Measurements from ENCODE around the gene CELF6. TPM values are rescaled to one million over a fixed set of nuclear protein-coding genes. Genes with fewer than 3 reads are reported as not detected.
"Not testable (repeated sequence)": the region's sequence is repeated elsewhere in the genome, so short reads cannot be mapped to it uniquely, and the experiment has no call there.

The CELF6 gene
- polyA plus RNA-seq, 2 donors = 1.0 to 1.4 TPM

DNA sequence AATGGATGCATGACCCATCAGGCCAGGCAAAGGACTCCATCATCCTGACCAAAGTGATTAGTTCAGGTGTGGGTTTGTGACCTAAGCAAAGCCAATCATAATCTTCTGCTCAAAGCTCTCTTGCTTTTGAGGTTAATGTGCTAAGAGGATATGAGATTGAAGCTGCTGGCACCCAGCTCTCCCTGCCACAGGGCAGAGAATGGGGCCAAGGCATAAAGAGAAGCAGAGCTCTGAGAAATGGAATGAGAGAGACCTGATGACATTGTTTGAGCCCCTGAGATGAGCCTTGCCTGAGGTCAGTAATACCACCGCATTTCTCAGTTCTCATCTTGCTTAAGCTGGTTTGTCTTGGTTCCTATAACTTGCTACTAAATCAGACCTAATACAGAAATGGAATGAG, 41.2 kb downstream of the CELF6 start:
- Histone ChIP-seq H3K9me3 (ENCODE audit: control insufficient read depth in 2 of 2, insufficient read depth in 1 of 2, low read depth in 1 of 2, low read length in 1 of 2) (no peaks in the 10 kb centered on the region), H3K36me3 (ENCODE audit: control insufficient read depth in 2 of 2, insufficient read depth in 2 of 2, low read length in 1 of 2) (no peaks in the 10 kb centered on the region), H3K27me3 (ENCODE audit: control insufficient read depth in 1 of 2, insufficient read depth in 2 of 2, low read length in 2 of 2) (no peaks in the 10 kb centered on the region), H3K4me3 (ENCODE audit: low read depth in 1 of 2, low read length in 2 of 2) (no peak overlapping the region), H3K27ac (ENCODE audit: low read depth in 2 of 2, low read length in 1 of 2) (no peak overlapping the region), H3K4me1 (ENCODE audit: control insufficient read depth in 2 of 2, insufficient read depth in 2 of 2, low read length in 1 of 2) (no peaks in the 10 kb centered on the region)
- 85 to 87% methylated on average over 1 of the region's 1 CpG for WGBS, 2 donors

DNA sequence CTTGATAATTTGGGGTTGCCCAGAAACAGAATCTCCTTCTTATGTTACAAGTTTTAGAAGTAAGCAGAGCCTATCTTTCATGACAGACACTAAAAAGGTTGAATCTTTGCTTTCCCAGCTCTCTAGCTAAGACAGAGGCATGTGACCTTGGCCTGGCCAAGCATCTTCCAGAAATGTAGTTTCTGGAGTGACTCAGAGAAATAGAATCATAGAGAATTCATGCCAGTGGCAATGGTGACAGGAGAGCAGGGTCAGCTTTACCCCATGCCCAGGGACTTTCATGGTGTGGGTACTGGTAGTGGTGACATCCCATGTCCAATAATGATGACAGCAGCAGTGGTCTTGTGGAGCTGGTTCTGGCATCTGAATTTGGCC, 43.6 kb downstream of the CELF6 start:
- Histone ChIP-seq H3K9me3 (ENCODE audit: control insufficient read depth in 2 of 2, insufficient read depth in 1 of 2, low read depth in 1 of 2, low read length in 1 of 2) (no peaks in the 10 kb centered on the region), H3K27me3 (ENCODE audit: control insufficient read depth in 1 of 2, insufficient read depth in 2 of 2, low read length in 2 of 2) (no peaks in the 10 kb centered on the region), H3K4me1 (ENCODE audit: control insufficient read depth in 2 of 2, insufficient read depth in 2 of 2, low read length in 1 of 2) (no peaks in the 10 kb centered on the region), H3K36me3 (ENCODE audit: control insufficient read depth in 2 of 2, insufficient read depth in 2 of 2, low read length in 1 of 2) (no peaks in the 10 kb centered on the region), H3K4me3 (ENCODE audit: low read depth in 1 of 2, low read length in 2 of 2) (no peak overlapping the region), H3K27ac (ENCODE audit: low read depth in 2 of 2, low read length in 1 of 2) (no peak overlapping the region)

DNA sequence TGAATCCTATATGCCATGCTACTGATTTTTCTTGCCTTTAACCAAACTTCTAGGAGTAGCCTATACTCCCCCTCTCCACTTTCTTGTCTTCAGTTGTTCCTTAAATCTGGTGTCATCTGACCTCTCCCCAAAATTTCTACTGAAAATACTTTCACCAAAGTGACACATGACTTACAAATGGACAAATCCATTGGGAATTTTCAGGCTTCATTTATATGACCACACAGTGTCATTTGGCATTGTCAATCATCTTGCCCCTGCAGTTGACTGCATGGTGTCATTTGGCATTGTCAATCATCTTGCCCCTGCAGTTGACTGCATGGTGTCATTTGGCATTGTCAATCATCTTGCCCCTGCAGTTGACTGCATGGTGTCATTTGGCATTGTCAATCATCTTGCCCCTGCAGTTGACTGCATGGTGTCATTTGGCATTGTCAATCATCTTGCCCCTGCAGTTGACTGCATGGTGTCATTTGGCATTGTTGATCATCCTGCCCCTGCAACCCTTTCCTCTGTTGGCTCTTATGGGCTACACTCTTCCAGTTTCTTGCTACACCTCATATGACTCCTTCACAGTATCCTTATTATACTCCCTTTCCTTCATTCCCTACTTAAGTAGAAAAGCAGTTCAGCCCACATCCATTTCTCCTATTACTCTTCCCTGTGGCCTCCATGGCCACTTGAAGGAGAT, 44.2 kb downstream of the CELF6 start:
- H3K4me1 ChIP-seq (ENCODE audit: control insufficient read depth in 2 of 2, insufficient read depth in 2 of 2, low read length in 1 of 2); H3K9me3 ChIP-seq (ENCODE audit: control insufficient read depth in 2 of 2, insufficient read depth in 1 of 2, low read depth in 1 of 2, low read length in 1 of 2); H3K36me3 ChIP-seq (ENCODE audit: control insufficient read depth in 2 of 2, insufficient read depth in 2 of 2, low read length in 1 of 2); H3K27me3 ChIP-seq (ENCODE audit: control insufficient read depth in 1 of 2, insufficient read depth in 2 of 2, low read length in 2 of 2); H3K27ac ChIP-seq (ENCODE audit: low read depth in 2 of 2, low read length in 1 of 2); H3K4me3 ChIP-seq (ENCODE audit: low read depth in 1 of 2, low read length in 2 of 2): not testable (repeated sequence)

DNA sequence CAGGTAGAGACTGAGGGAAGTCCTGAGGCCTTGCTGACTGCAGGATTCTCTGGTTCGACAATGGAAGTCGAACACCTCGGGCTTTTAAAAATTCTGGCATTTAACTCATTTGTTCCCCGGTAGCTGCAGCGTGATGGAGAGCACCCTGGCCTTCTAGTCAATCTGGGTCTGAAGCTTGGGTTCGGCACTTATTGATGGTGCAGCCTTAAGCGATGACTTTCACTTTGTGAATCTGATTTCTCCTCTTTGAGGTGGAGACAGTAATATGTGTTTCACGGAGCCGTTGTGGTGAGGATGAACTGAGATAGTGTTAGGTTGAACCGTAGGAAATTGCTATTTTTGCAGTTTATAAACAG, 47.0 kb downstream of the CELF6 start:
- peak overlapping the region; percentile 8 to 59 for H3K4me3 ChIP-seq (ENCODE audit: low read depth in 1 of 2, low read length in 2 of 2)

DNA sequence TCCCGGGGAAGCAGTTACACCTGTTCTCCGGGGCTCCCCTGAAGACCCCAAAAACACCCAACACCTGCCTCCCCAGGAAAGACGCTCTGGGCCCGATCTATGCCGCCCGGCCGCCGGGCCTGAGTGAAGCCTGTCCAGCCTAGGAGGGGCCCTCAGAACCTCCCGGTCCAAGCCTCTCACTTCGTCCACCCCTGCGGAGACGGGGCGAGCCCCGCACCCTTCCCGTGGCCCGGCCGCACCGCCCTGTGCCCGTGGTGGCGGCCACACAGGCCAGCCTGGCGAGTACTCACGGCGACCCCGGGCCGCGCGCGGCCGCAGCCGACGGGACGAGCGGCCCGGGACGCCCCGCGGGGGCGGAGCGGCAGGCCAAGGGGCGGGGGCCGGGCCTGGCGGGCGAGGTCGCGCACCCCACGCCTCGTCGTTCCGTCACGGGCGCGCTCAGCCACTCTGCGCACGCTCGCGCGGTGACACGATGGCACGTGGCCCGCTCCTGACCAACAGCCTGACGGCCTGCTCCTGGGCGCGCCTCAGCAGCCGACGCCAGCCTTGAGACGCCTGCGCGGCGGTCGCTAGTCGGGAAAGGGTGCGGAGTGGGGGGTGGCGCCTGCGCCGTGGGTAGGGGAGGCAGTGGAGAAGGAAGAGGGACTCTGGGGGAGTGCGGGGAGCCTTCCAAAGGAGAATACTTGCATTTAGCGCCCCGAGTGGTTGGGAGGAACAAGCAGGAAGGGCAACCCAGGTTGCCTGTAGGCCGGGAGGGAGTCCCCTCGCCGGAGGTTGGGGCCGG, 47.6 kb downstream of the CELF6 start, which contains the start of gene PARP6:
Gene PARP6, minus strand, starts transcription at position 342 of the 784 bp plus-strand sequence. CDS start 5,077 bp downstream, outside the sequence.
- Histone ChIP-seq H3K27ac (ENCODE audit: low read depth in 2 of 2, low read length in 1 of 2) (peak within 1 kb of the TSS; percentile 88), H3K36me3 (ENCODE audit: control insufficient read depth in 2 of 2, insufficient read depth in 2 of 2, low read length in 1 of 2) (peaks cover 2 to 3% of the 10 kb centered on the region in 2 donors), H3K4me1 (ENCODE audit: control insufficient read depth in 2 of 2, insufficient read depth in 2 of 2, low read length in 1 of 2) (no peaks in the 10 kb centered on the region), H3K4me3 (ENCODE audit: low read depth in 1 of 2, low read length in 2 of 2) (peak within 1 kb of the TSS; percentile 59 to 86), H3K27me3 (ENCODE audit: control insufficient read depth in 1 of 2, insufficient read depth in 2 of 2, low read length in 2 of 2) (no peaks in the 10 kb centered on the region), H3K9me3 (ENCODE audit: control insufficient read depth in 2 of 2, insufficient read depth in 1 of 2, low read depth in 1 of 2, low read length in 1 of 2) (no peaks in the 10 kb centered on the region)
- WGBS, 2 donors = 1% methylated on average over 60 to 82 of the region's 82 CpGs

More for the DNA sequence above, 47.0 kb downstream of the CELF6 start:
- 41 to 46% methylated on average over 10 of the region's 10 CpGs for WGBS, 2 donors
- Histone ChIP-seq H3K27ac (ENCODE audit: low read depth in 2 of 2, low read length in 1 of 2) (peak overlapping the region; percentile 44 to 79), H3K4me1 (ENCODE audit: control insufficient read depth in 2 of 2, insufficient read depth in 2 of 2, low read length in 1 of 2) (no peaks in the 10 kb centered on the region), H3K27me3 (ENCODE audit: control insufficient read depth in 1 of 2, insufficient read depth in 2 of 2, low read length in 2 of 2) (no peaks in the 10 kb centered on the region), H3K36me3 (ENCODE audit: control insufficient read depth in 2 of 2, insufficient read depth in 2 of 2, low read length in 1 of 2) (peaks cover 0 to 2% of the 10 kb centered on the region in 2 donors), H3K9me3 (ENCODE audit: control insufficient read depth in 2 of 2, insufficient read depth in 1 of 2, low read depth in 1 of 2, low read length in 1 of 2) (no peaks in the 10 kb centered on the region)

DNA sequence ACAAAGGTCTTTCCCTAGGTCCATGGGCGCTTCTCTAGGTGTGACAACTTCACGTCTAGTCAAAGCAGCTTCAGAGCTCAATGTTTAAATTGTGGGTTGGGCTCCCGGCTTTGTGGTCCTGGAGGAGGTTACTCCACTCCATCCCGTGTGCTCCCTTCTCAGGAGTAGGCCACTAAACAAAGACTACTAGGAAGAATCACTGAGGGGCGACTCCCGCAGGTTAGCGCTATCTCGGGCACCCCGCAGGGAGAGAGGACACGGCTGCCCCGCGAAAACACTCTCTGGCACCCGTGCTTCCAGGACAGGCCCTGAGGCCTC, 48.1 kb downstream of the CELF6 start:
- 2 to 3% methylated on average over 13 of the region's 13 CpGs for WGBS, 2 donors
- no peaks in the 10 kb centered on the region for H3K4me1 ChIP-seq (ENCODE audit: control insufficient read depth in 2 of 2, insufficient read depth in 2 of 2, low read length in 1 of 2)
- H3K9me3 ChIP-seq (ENCODE audit: control insufficient read depth in 2 of 2, insufficient read depth in 1 of 2, low read depth in 1 of 2, low read length in 1 of 2) = no peaks in the 10 kb centered on the region
- H3K36me3 ChIP-seq (ENCODE audit: control insufficient read depth in 2 of 2, insufficient read depth in 2 of 2, low read length in 1 of 2) = peaks cover 6 to 8% of the 10 kb centered on the region in 2 donors
- no peaks in the 10 kb centered on the region for H3K27me3 ChIP-seq (ENCODE audit: control insufficient read depth in 1 of 2, insufficient read depth in 2 of 2, low read length in 2 of 2)
- H3K4me3 ChIP-seq (ENCODE audit: low read depth in 1 of 2, low read length in 2 of 2) = peak overlapping the region; percentile 59 to 86
- H3K27ac ChIP-seq (ENCODE audit: low read depth in 2 of 2, low read length in 1 of 2) = peak overlapping the region; percentile 88

DNA sequence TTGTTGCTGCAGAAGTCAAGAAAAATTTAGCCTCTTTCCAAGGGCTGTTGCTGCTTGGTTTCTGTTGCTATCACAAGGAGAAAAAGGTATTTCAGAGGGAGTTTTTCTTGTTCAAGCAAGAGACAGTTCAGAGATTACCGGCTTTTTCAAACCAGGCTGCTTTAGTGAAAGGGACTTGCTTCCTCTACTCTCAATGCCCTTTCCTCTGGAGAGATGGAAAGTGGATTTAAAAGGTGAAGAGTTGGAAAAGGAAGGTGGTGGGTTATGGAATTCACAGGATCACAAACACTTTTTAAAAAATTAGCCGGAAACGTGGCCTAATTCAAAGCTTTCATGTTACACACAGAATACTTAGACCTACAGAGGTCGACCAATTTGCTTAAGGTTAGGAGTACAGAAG, 48.7 kb downstream of the CELF6 start:
- 74 to 77% methylated on average over 4 of the region's 4 CpGs for WGBS, 2 donors
- peak overlapping the region in 1 of 2 donors; percentile 59 for H3K4me3 ChIP-seq (ENCODE audit: low read depth in 1 of 2, low read length in 2 of 2)
- no peaks in the 10 kb centered on the region for H3K9me3 ChIP-seq (ENCODE audit: control insufficient read depth in 2 of 2, insufficient read depth in 1 of 2, low read depth in 1 of 2, low read length in 1 of 2)
- peaks cover 8 to 13% of the 10 kb centered on the region in 2 donors for H3K36me3 ChIP-seq (ENCODE audit: control insufficient read depth in 2 of 2, insufficient read depth in 2 of 2, low read length in 1 of 2)
- no peak overlapping the region for H3K27ac ChIP-seq (ENCODE audit: low read depth in 2 of 2, low read length in 1 of 2)
- no peaks in the 10 kb centered on the region for H3K27me3 ChIP-seq (ENCODE audit: control insufficient read depth in 1 of 2, insufficient read depth in 2 of 2, low read length in 2 of 2)
- no peaks in the 10 kb centered on the region for H3K4me1 ChIP-seq (ENCODE audit: control insufficient read depth in 2 of 2, insufficient read depth in 2 of 2, low read length in 1 of 2)

DNA sequence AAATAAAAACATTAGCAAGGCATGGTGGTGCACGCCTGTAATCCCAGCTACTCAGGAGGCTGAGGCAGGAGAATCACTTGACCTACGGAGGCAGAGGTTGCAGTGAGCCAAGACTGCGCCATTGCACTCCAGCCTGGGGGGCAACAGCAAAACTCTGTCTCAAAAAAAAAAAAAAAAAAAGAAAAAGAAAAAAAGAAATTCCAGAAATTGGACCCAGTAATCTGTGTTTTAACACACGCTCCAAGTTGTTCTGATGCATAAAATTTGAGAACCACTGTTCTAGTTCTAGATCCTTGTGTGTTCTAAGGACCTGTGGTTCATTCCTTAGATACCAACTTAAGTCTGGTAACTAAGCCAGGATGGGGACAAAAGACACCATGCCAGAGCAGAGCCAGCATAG, 50.2 kb downstream of the CELF6 start:
- Histone ChIP-seq H3K9me3 (ENCODE audit: control insufficient read depth in 2 of 2, insufficient read depth in 1 of 2, low read depth in 1 of 2, low read length in 1 of 2) (no peaks in the 10 kb centered on the region), H3K27ac (ENCODE audit: low read depth in 2 of 2, low read length in 1 of 2) (no peak overlapping the region), H3K27me3 (ENCODE audit: control insufficient read depth in 1 of 2, insufficient read depth in 2 of 2, low read length in 2 of 2) (no peaks in the 10 kb centered on the region), H3K4me1 (ENCODE audit: control insufficient read depth in 2 of 2, insufficient read depth in 2 of 2, low read length in 1 of 2) (no peaks in the 10 kb centered on the region), H3K36me3 (ENCODE audit: control insufficient read depth in 2 of 2, insufficient read depth in 2 of 2, low read length in 1 of 2) (peaks cover 18 to 20% of the 10 kb centered on the region in 2 donors), H3K4me3 (ENCODE audit: low read depth in 1 of 2, low read length in 2 of 2) (no peak overlapping the region)
- WGBS, 2 donors = 94 to 96% methylated on average over 4 of the region's 4 CpGs

DNA sequence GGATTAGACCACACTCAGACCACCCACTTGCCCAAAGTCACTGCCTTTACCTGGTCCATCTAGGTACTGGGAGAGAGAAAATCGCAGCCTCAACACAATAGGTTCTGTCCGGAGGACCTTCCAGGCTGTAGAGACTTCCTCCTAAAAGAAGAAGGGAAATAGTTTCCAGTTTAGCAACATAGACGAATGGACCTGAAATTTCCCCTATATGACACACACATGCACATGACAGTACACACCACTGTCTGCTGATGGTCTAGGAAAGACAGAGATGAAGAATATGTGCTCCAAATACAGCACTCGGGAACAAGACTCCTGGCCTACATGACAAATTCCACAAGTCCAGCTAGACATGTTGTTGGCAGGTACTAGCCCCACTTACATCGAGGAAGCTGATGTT, 54.9 kb downstream of the CELF6 start:
- no peak overlapping the region for H3K27ac ChIP-seq (ENCODE audit: low read depth in 2 of 2, low read length in 1 of 2)
- H3K27me3 ChIP-seq (ENCODE audit: control insufficient read depth in 1 of 2, insufficient read depth in 2 of 2, low read length in 2 of 2) = no peaks in the 10 kb centered on the region
- 93% methylated on average over 5 of the region's 5 CpGs for WGBS, 2 donors
- H3K36me3 ChIP-seq (ENCODE audit: control insufficient read depth in 2 of 2, insufficient read depth in 2 of 2, low read length in 1 of 2) = peaks cover 35 to 38% of the 10 kb centered on the region in 2 donors
- H3K4me3 ChIP-seq (ENCODE audit: low read depth in 1 of 2, low read length in 2 of 2) = no peak overlapping the region
- no peaks in the 10 kb centered on the region for H3K9me3 ChIP-seq (ENCODE audit: control insufficient read depth in 2 of 2, insufficient read depth in 1 of 2, low read depth in 1 of 2, low read length in 1 of 2)
- no peaks in the 10 kb centered on the region for H3K4me1 ChIP-seq (ENCODE audit: control insufficient read depth in 2 of 2, insufficient read depth in 2 of 2, low read length in 1 of 2)

All from esophagus (tissue), 2 donors.